M059J (cell line): ENCODE data around the gene SNX3. TPM values are rescaled to one million over a fixed set of nuclear protein-coding genes. Genes with fewer than 3 reads are reported as not detected.
"Not testable (repeated sequence)": the region's sequence is repeated elsewhere in the genome, so short reads cannot be mapped to it uniquely, and the experiment has no call there.

Experiments used
- DNase-seq: peaks from one replicate; pipeline ENCODE4 v3.0.0-alpha.2; 2012; ENCODE audit warnings: low read depth
- total RNA-seq: library from RNA; depleted of rRNA; stranded (reverse); fragments of >200 nt; shearing (Covaris generic); gene quantifications from 2 replicates; pipeline ENCODE4 v1.2.3, GENCODE V29; 2014; rRNA removed

SNX3 gene
- total RNA-seq = 358 and 371 TPM in 2 replicates

- DNase-seq = peak; percentile 97
Observed at GRCh38 chr6:108260809-108261569, at the start of gene SNX3. Gene SNX3 (minus strand): TSS chr6:108261040. CDS start chr6:108260921, 119 bp downstream.

- no peak for DNase-seq
Observed at GRCh38 chr6:108309844-108310243, 49.0 kb upstream of the SNX3 start.

GRCh38 chr6:108308641-108309040 lies 47.8 kb upstream of the SNX3 start:
- DNase-seq = peak; percentile 28

- DNase-seq = no peak
Observed at GRCh38 chr6:108304646-108305045, 43.8 kb upstream of the SNX3 start.

- DNase-seq = no peak
Observed at GRCh38 chr6:108302386-108302785, 41.5 kb upstream of the SNX3 start.

GRCh38 chr6:108295676-108296075 lies 34.8 kb upstream of the SNX3 start:
- DNase-seq = no peak

GRCh38 chr6:108294727-108295625 lies 34.1 kb upstream of the SNX3 start, which contains the start of gene AFG1L:
Gene AFG1L (plus strand): TSS chr6:108295054. CDS start chr6:108295080, 26 bp downstream.
- DNase-seq = peak; percentile 93

GRCh38 chr6:108294297-108294726 lies 33.5 kb upstream of the SNX3 start:
- DNase-seq = no peak

GRCh38 chr6:108293527-108294296 lies 32.9 kb upstream of the SNX3 start:
- DNase-seq = no peak

GRCh38 chr6:108292561-108292960 lies 31.7 kb upstream of the SNX3 start:
- DNase-seq = not testable (repeated sequence)

GRCh38 chr6:108291091-108291490 lies 30.3 kb upstream of the SNX3 start:
- no peak for DNase-seq

GRCh38 chr6:108288742-108289141 lies 27.9 kb upstream of the SNX3 start:
- DNase-seq = no peak

- DNase-seq = no peak
Observed at GRCh38 chr6:108287373-108287772, 26.5 kb upstream of the SNX3 start.

- DNase-seq = no peak
Observed at GRCh38 chr6:108286366-108286765, 25.5 kb upstream of the SNX3 start.

- no peak for DNase-seq
Observed at GRCh38 chr6:108285381-108285780, 24.5 kb upstream of the SNX3 start.

GRCh38 chr6:108277831-108278230 lies 17.0 kb upstream of the SNX3 start:
- DNase-seq = peak; percentile 72

GRCh38 chr6:108277295-108277694 lies 16.5 kb upstream of the SNX3 start:
- DNase-seq = no peak

GRCh38 chr6:108275976-108276375 lies 15.1 kb upstream of the SNX3 start:
- DNase-seq = no peak

GRCh38 chr6:108274546-108274945 lies 13.7 kb upstream of the SNX3 start:
- no peak for DNase-seq

GRCh38 chr6:108269955-108270354 lies 9.1 kb upstream of the SNX3 start:
- not testable (repeated sequence) for DNase-seq

GRCh38 chr6:108268845-108269244 lies 8.0 kb upstream of the SNX3 start:
- DNase-seq = no peak

- DNase-seq = no peak
Observed at GRCh38 chr6:108263371-108263770, 2.5 kb upstream of the SNX3 start.
